HL-60 (cell line): ENCODE measurements around the gene GTF2H4.

ENCODE experiments used
- DNase-seq, 2 experiments: peaks; one replicate each; pipeline ENCODE4 v3.0.0-alpha.2; 2010 to 2020; ENCODE audit warnings: low read depth in 1 of 2, low spot score in 1 of 2
- H3K27ac ChIP-seq: fragments of 250-450 bp; sonication (Bioruptor Pico); replicated peaks from 2 replicates; pipeline ENCODE4 v1.5.1; 2020; ENCODE audit warnings: mild to moderate bottlenecking, moderate library complexity
- H3K27me3 ChIP-seq: fragments of 250-450 bp; sonication (Bioruptor Pico); 2 replicates; pipeline ENCODE4 v1.5.1; 2021; ENCODE audit warnings: mild to moderate bottlenecking, moderate library complexity; ENCODE audit not compliant: insufficient read depth, poor library complexity, severe bottlenecking
- H3K4me3 ChIP-seq: replicated peaks from 2 replicates; pipeline ENCODE4 v1.5.1; 2011; ENCODE audit warnings: mild to moderate bottlenecking, control low read depth, low read length; ENCODE audit not compliant: insufficient read depth
- GABPA ChIP-seq: IDR thresholded peaks from 2 replicates; pipeline ENCODE4 v1.6.1; 2012; ENCODE audit warnings: low read depth
- POLR2AphosphoS5 ChIP-seq: IDR thresholded peaks from 2 replicates; pipeline ENCODE4 v1.6.1; 2012; ENCODE audit warnings: low read depth
- SPI1 ChIP-seq: IDR thresholded peaks from 2 replicates; pipeline ENCODE4 v1.6.1; 2012; ENCODE audit warnings: low read depth, mild to moderate bottlenecking, borderline replicate concordance
- TF ChIP-seq, protein P1 (sequence below): IDR thresholded peaks from one replicate; pipeline ENCODE4 v1.5.1; 2011; ENCODE audit warnings: low read length, control low read depth, inconsistent platforms; ENCODE audit not compliant: insufficient read depth
- TF ChIP-seq, protein P2 (sequence below): IDR thresholded peaks from 2 replicates; pipeline ENCODE4 v1.6.1; 2012; ENCODE audit warnings: low read depth; ENCODE audit not compliant: insufficient replicate concordance

The GTF2H4 gene

DNA sequence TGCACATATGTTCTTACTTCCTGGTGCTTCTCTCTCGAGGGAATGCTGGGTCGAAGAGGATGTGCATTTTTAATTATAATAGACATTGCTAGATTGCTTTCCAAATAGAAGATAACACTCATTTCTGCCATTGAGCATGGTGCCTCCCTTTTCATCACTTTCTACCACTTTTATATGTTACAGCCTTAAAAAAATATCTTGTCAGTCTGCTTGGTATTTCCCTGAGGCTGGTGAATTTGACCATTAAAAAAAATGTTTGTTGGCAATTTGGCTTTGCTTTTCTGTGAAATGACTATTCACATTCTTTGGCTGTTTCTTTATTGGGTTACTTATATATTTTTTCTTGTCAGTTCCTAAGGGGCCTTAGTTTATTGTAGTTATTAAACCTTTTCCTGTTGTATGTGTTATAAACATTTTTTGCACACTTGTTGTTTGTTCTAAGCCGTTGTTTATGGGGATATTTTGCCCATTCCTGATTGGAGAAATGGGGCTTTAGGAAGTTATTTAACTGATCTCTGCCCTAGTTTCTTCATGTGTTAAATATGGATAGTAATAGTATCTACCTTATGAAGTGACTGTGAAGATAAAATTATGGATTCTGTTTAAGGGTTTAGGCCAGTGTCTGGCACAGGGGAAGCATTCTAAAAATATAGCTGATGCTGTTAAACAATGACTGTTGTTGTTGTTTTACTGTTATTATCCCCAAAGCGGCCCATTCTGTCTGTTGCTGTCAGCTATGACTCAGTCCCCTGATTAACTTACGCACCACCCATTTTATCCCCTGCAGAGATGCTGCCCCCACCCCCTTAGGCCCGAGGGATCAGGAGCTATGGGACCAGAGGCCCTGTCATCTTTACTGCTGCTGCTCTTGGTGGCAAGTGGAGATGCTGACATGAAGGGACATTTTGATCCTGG, 19.8 kb upstream of the GTF2H4 start:
- TF ChIP-seq POLR2AphosphoS5 (no peak), SPI1 (no peak), GABPA (no peak)
- TF ChIP-seq, protein P1, sequence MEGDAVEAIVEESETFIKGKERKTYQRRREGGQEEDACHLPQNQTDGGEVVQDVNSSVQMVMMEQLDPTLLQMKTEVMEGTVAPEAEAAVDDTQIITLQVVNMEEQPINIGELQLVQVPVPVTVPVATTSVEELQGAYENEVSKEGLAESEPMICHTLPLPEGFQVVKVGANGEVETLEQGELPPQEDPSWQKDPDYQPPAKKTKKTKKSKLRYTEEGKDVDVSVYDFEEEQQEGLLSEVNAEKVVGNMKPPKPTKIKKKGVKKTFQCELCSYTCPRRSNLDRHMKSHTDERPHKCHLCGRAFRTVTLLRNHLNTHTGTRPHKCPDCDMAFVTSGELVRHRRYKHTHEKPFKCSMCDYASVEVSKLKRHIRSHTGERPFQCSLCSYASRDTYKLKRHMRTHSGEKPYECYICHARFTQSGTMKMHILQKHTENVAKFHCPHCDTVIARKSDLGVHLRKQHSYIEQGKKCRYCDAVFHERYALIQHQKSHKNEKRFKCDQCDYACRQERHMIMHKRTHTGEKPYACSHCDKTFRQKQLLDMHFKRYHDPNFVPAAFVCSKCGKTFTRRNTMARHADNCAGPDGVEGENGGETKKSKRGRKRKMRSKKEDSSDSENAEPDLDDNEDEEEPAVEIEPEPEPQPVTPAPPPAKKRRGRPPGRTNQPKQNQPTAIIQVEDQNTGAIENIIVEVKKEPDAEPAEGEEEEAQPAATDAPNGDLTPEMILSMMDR = no peak
- TF ChIP-seq, protein P2, sequence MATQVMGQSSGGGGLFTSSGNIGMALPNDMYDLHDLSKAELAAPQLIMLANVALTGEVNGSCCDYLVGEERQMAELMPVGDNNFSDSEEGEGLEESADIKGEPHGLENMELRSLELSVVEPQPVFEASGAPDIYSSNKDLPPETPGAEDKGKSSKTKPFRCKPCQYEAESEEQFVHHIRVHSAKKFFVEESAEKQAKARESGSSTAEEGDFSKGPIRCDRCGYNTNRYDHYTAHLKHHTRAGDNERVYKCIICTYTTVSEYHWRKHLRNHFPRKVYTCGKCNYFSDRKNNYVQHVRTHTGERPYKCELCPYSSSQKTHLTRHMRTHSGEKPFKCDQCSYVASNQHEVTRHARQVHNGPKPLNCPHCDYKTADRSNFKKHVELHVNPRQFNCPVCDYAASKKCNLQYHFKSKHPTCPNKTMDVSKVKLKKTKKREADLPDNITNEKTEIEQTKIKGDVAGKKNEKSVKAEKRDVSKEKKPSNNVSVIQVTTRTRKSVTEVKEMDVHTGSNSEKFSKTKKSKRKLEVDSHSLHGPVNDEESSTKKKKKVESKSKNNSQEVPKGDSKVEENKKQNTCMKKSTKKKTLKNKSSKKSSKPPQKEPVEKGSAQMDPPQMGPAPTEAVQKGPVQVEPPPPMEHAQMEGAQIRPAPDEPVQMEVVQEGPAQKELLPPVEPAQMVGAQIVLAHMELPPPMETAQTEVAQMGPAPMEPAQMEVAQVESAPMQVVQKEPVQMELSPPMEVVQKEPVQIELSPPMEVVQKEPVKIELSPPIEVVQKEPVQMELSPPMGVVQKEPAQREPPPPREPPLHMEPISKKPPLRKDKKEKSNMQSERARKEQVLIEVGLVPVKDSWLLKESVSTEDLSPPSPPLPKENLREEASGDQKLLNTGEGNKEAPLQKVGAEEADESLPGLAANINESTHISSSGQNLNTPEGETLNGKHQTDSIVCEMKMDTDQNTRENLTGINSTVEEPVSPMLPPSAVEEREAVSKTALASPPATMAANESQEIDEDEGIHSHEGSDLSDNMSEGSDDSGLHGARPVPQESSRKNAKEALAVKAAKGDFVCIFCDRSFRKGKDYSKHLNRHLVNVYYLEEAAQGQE = no peak
- peaks cover 34% of the 10 kb centered on the region for H3K27me3 ChIP-seq
- DNase-seq = no peak
- H3K27ac ChIP-seq = no peak overlapping the region
- H3K4me3 ChIP-seq = no peak overlapping the region

DNA sequence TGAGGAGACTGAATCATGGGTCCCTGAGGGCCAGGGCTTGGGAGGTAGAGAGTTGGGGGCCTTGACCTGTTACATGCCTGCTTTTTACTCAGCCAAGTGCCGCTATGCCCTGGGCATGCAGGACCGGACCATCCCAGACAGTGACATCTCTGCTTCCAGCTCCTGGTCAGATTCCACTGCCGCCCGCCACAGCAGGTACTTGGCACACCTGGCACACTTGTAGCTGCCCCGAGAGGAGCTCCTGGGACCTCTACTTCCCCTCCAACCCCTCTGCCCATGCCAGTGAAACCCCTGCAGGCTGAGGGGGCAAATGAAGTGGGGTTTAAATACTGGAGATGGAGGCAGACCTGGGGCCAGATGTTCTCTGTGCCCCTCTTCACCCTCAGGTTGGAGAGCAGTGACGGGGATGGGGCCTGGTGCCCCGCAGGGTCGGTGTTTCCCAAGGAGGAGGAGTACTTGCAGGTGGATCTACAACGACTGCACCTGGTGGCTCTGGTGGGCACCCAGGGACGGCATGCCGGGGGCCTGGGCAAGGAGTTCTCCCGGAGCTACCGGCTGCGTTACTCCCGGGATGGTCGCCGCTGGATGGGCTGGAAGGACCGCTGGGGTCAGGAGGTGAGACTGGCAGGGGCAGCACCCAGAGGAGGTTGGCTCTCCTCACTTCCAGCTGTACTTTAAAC, 19.1 kb upstream of the GTF2H4 start:
- TF ChIP-seq POLR2AphosphoS5 = no peak
- TF ChIP-seq, protein P1 = no peak
- TF ChIP-seq, protein P2 = no peak
- Histone ChIP-seq H3K4me3 (no peak overlapping the region), H3K27me3 (peaks cover 26% of the 10 kb centered on the region), H3K27ac (no peak overlapping the region)
- no peak for DNase-seq

DNA sequence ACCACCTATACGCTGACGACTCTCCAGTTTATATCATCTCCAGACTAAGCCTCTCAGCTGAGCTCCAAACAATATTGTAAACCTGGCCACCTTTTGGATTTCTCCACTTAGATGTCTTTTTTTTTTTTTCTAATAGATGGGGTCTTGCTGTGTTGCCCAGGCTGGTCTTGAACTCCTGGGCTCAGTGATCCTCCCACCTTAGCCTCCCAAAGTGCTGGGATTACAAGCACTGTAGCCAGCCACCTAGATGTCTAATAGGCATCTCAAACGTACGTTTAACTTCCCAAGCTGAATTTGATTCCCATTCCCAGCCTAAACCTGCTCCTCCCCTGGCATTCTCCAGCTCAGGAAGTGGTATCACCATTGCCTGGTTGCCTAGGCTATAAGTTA, 18.5 kb upstream of the GTF2H4 start:
- Histone ChIP-seq H3K27me3 (peaks cover 26% of the 10 kb centered on the region), H3K4me3 (no peak overlapping the region), H3K27ac (no peak overlapping the region)
- no peak for DNase-seq
- TF ChIP-seq, protein P2 = no peak
- no peak for TF ChIP-seq POLR2AphosphoS5
- no peak for TF ChIP-seq SPI1
- TF ChIP-seq, protein P1 = no peak
- no peak for TF ChIP-seq GABPA
